Calu3 (cell line): ENCODE measurements around the gene SACM1L. TPM values are rescaled to one million over a fixed set of nuclear protein-coding genes. Genes with fewer than 3 reads are reported as not detected.
A peak's percentile ranks its signal among the peaks of the same experiment; 100 is the strongest.
"Not testable (repeated sequence)": the region's sequence is repeated elsewhere in the genome, so short reads cannot be mapped to it uniquely, and the experiment has no call there.

Source experiments
- BruUV-seq: library from RNA; stranded (reverse); fragments of 400-500 nt; replicated peaks from 2 replicates; lab custom pipeline; 2021; lab: Mats Ljungman, UMichigan
- CTCF ChIA-PET: fragments of 300-600 bp; sonication (Branson Sonifier 250); formaldehyde crosslinking; loops from one replicate; lab custom pipeline; 2022; ENCODE audit warnings: antibody characterized with exemption; lab: Charles Lee
- DNase-seq: peaks from one replicate; pipeline ENCODE4 v3.0.0; 2022
- H3K27ac Mint-ChIP-seq: one replicate; pipeline ENCODE4 v1.8.0; 2022; ENCODE audit warnings: mixed read lengths; ENCODE audit not compliant: unreplicated experiment
- H3K27me3 Mint-ChIP-seq: one replicate; pipeline ENCODE4 v1.8.0; 2022; ENCODE audit warnings: mixed read lengths; ENCODE audit not compliant: unreplicated experiment
- H3K36me3 Mint-ChIP-seq: one replicate; pipeline ENCODE4 v1.8.0; 2022; ENCODE audit warnings: mild to moderate bottlenecking, moderate library complexity, mixed read lengths; ENCODE audit not compliant: insufficient read depth, unreplicated experiment
- H3K4me1 Mint-ChIP-seq: one replicate; pipeline ENCODE4 v1.8.0; 2022; ENCODE audit warnings: mild to moderate bottlenecking, low read depth, mixed read lengths; ENCODE audit not compliant: unreplicated experiment
- H3K4me3 Mint-ChIP-seq: one replicate; pipeline ENCODE4 v1.8.0; 2022; ENCODE audit warnings: mild to moderate bottlenecking, low read depth, moderate library complexity, mixed read lengths; ENCODE audit not compliant: unreplicated experiment
- H3K9me3 Mint-ChIP-seq: one replicate; pipeline ENCODE4 v1.8.0; 2022; ENCODE audit warnings: low read depth, mixed read lengths; ENCODE audit not compliant: unreplicated experiment
- CTCF ChIP-seq: fragments of 200-600 bp; IDR thresholded peaks from one replicate; pipeline ENCODE4 v1.8.0; 2022; ENCODE audit warnings: antibody characterized with exemption; ENCODE audit not compliant: unreplicated experiment
- intact Hi-C: fragments of 100-400 bp; cut with micrococcal nuclease; formaldehyde crosslinking; loops from one replicate; pipeline ENCODE4 v1.10.0; 2022; ENCODE audit not compliant: unreplicated experiment
- total RNA-seq: library from RNA; stranded (reverse); gene quantifications from 2 replicates; pipeline ENCODE4 v1.2.3, GENCODE V29; 2022

Gene SACM1L
- total RNA-seq, 1 experiment from 2014 or later, result 40.5 TPM

GRCh38 chr3:45684327-45684892, 4.8 kb upstream of the SACM1L start:
- peaks cover 2% of the 10 kb centered on the region for H3K9me3 Mint-ChIP-seq
- no peak overlapping the region for H3K27ac Mint-ChIP-seq
- intact Hi-C loops, result no loop called here
- CTCF ChIA-PET, result no interaction called here
- no TSS peak for BruUV-seq
- H3K36me3 Mint-ChIP-seq, result peaks cover 32% of the 10 kb centered on the region
- no peak for DNase-seq
- TF ChIP-seq CTCF, result no peak
- peaks cover 16% of the 10 kb centered on the region for H3K4me1 Mint-ChIP-seq
- no peak overlapping the region for H3K4me3 Mint-ChIP-seq
- peaks cover 11% of the 10 kb centered on the region for H3K27me3 Mint-ChIP-seq

- not testable (repeated sequence) for H3K4me3 Mint-ChIP-seq, H3K27ac Mint-ChIP-seq, BruUV-seq
These were observed 3.5 kb upstream of the SACM1L start for GRCh38 chr3:45685722-45686121.

GRCh38 chr3:45686850-45687249, 2.3 kb upstream of the SACM1L start:
- H3K27ac Mint-ChIP-seq, result no peak overlapping the region
- H3K4me1 Mint-ChIP-seq, result peaks cover 33% of the 10 kb centered on the region
- no peak overlapping the region for H3K4me3 Mint-ChIP-seq
- H3K9me3 Mint-ChIP-seq, result peaks cover 2% of the 10 kb centered on the region
- no peak for TF ChIP-seq CTCF
- intact Hi-C loops, result no loop called here
- no peak for DNase-seq
- peaks cover 13% of the 10 kb centered on the region for H3K27me3 Mint-ChIP-seq
- CTCF ChIA-PET, result no interaction called here
- no TSS peak for BruUV-seq
- peaks cover 48% of the 10 kb centered on the region for H3K36me3 Mint-ChIP-seq

More at GRCh38 chr3:45685722-45686121, 3.5 kb upstream of the SACM1L start:
- H3K36me3 Mint-ChIP-seq, result peaks cover 36% of the 10 kb centered on the region
- intact Hi-C loops, CTCF ChIA-PET, DNase-seq, H3K9me3 Mint-ChIP-seq: not testable (repeated sequence)
- H3K27me3 Mint-ChIP-seq, result peaks cover 13% of the 10 kb centered on the region
- H3K4me1 Mint-ChIP-seq, result peaks cover 22% of the 10 kb centered on the region

GRCh38 chr3:45687828-45688193, 1.4 kb upstream of the SACM1L start:
- TF ChIP-seq CTCF, result no peak
- CTCF ChIA-PET, result no interaction called here
- Mint-ChIP-seq H3K27ac (no peak overlapping the region), H3K36me3 (peaks cover 55% of the 10 kb centered on the region), H3K27me3 (peaks cover 13% of the 10 kb centered on the region), H3K4me1 (peaks cover 39% of the 10 kb centered on the region), H3K9me3 (peaks cover 2% of the 10 kb centered on the region), H3K4me3 (peak overlapping the region; percentile 68)
- BruUV-seq, result no TSS peak
- intact Hi-C loops, result loop anchor here (1.0 kb wide), 1 partner anchor 177 kb away; no protein-coding TSS in a partner anchor
- DNase-seq, result no peak

GRCh38 chr3:45688194-45688881, 858 bp upstream of the SACM1L start:
- H3K27me3 Mint-ChIP-seq, result peaks cover 13% of the 10 kb centered on the region
- DNase-seq, result peak; percentile 37
- peak overlapping the region; percentile 68 for H3K4me3 Mint-ChIP-seq
- no peak for TF ChIP-seq CTCF
- no peaks in the 10 kb centered on the region for H3K9me3 Mint-ChIP-seq
- BruUV-seq, result no TSS peak
- H3K36me3 Mint-ChIP-seq, result peaks cover 50% of the 10 kb centered on the region
- intact Hi-C loops, result loop anchor here (1.0 kb wide), 1 partner anchor 177 kb away; no protein-coding TSS in a partner anchor
- peaks cover 39% of the 10 kb centered on the region for H3K4me1 Mint-ChIP-seq
- H3K27ac Mint-ChIP-seq, result peak overlapping the region; percentile 99
- CTCF ChIA-PET, result interaction anchor here (1.3 kb wide), 1 partner anchor 25 kb away, joined by 4 read pairs; no protein-coding TSS in a partner anchor
